B cell (primary cell): ENCODE results near the gene EFHD2. TPM values are rescaled to one million over a fixed set of nuclear protein-coding genes. Genes with fewer than 3 reads are reported as not detected.
"Not testable (repeated sequence)": the region's sequence is repeated elsewhere in the genome, so short reads cannot be mapped to it uniquely, and the experiment has no call there.

Experiments used
- ATAC-seq: fragments of 200-7000 bp; cut with Tn5 transposase; one replicate; pipeline ENCODE4 v1.10.0; 2021; ENCODE audit warnings: low read depth, mild to moderate bottlenecking, moderate number of reproducible peaks, moderate library complexity
- CTCF ChIA-PET: fragments of 350-600 bp; sonication (Branson Sonifier 250); formaldehyde crosslinking; loops from one replicate; lab custom pipeline; 2021; ENCODE audit warnings: antibody characterized with exemption, inconsistent platforms; lab: Charles Lee
- POLR2A ChIA-PET: fragments of 350-600 bp; sonication (Branson Sonifier 250); formaldehyde crosslinking; loops from one replicate; lab custom pipeline; 2021; ENCODE audit warnings: antibody characterized with exemption; lab: Charles Lee
- DNase-seq: peaks from one replicate; pipeline ENCODE4 v3.0.0; 2013
- H2AFZ ChIP-seq: 2 replicates; pipeline ENCODE4 v1.6.1; 2012; ENCODE audit warnings: mild to moderate bottlenecking, low read depth, low read length; ENCODE audit not compliant: insufficient read depth, poor library complexity, severe bottlenecking
- H3K27ac ChIP-seq, 2 donors: 1 replicate in 1 of 2; 2 replicates in 1 of 2; pipeline ENCODE4 v1.5.1; 2012 to 2013; ENCODE audit warnings: low read length in 2 of 2, mild to moderate bottlenecking in 2 of 2, moderate library complexity in 1 of 2
- H3K27me3 ChIP-seq, 4 experiments: fragments of 200-600 bp in 1 of 4; sonication (generic) in 1 of 4; replicated peaks in 1 of 4; 1 replicate in 2 of 4; 2 replicates in 2 of 4; pipeline versions ENCODE4 v1.6.1 to v1.7.0; 2013 to 2016; ENCODE audit warnings: low read length in 3 of 4, mild to moderate bottlenecking in 2 of 4, mixed read lengths in 1 of 4, moderate library complexity in 1 of 4; ENCODE audit not compliant: insufficient read depth in 4 of 4, control insufficient read depth in 3 of 4; ENCODE audit errors: control extremely low read depth in 1 of 4
- H3K36me3 ChIP-seq, 2 experiments: replicated peaks in 1 of 2; 1 replicate in 1 of 2; 2 replicates in 1 of 2; pipeline versions ENCODE4 v1.6.1 to v1.7.1; 2013; ENCODE audit warnings: low read length in 1 of 2; ENCODE audit not compliant: insufficient read depth in 2 of 2, control insufficient read depth in 1 of 2; ENCODE audit errors: control extremely low read depth in 1 of 2, extremely low read depth in 1 of 2
- H3K4me1 ChIP-seq, 2 donors: fragments of 200-600 bp in 1 of 2; sonication (generic) in 1 of 2; 1 replicate in 1 of 2; 2 replicates in 1 of 2; pipeline versions ENCODE4 v1.5.1 to v1.6.1; 2013 to 2017; ENCODE audit warnings: low read length in 2 of 2; ENCODE audit not compliant: control insufficient read depth in 2 of 2, insufficient read depth in 2 of 2
- H3K4me2 ChIP-seq: replicated peaks from 2 replicates; pipeline ENCODE3; 2012; ENCODE audit warnings: mild to moderate bottlenecking, low read depth, low read length; ENCODE audit not compliant: poor library complexity, severe bottlenecking
- H3K4me3 ChIP-seq, 5 experiments: fragments of 200-600 bp in 1 of 5; sonication (generic) in 1 of 5; 1 replicate in 3 of 5; 2 replicates in 2 of 5; pipeline versions ENCODE4 v1.5.1 to v1.7.0; 2011 to 2016; ENCODE audit warnings: low read length in 4 of 5, mild to moderate bottlenecking in 4 of 5, low read depth in 2 of 5, control low read depth in 1 of 5, moderate library complexity in 1 of 5; ENCODE audit not compliant: insufficient read depth in 1 of 5; ENCODE audit errors: control extremely low read depth in 1 of 5, extremely low read depth in 1 of 5
- H3K79me2 ChIP-seq: fragments of 200-600 bp; sonication (generic); one replicate; pipeline ENCODE4 v1.6.0; 2016; ENCODE audit warnings: low read length; ENCODE audit not compliant: control insufficient read depth, insufficient read depth
- H3K9ac ChIP-seq: fragments of 200-600 bp; sonication (generic); 2 replicates; pipeline ENCODE4 v1.6.1; 2017; ENCODE audit warnings: mild to moderate bottlenecking, low read length, moderate library complexity
- H3K9me3 ChIP-seq, 3 donors: one replicate each; pipeline versions ENCODE4 v1.6.1 to v1.7.1; 2013; ENCODE audit warnings: low read length in 2 of 3; ENCODE audit not compliant: control insufficient read depth in 2 of 3, insufficient read depth in 1 of 3; ENCODE audit errors: control extremely low read depth in 1 of 3
- H4K20me1 ChIP-seq: 2 replicates; pipeline ENCODE4 v1.6.0; 2012; ENCODE audit warnings: mild to moderate bottlenecking, low read length; ENCODE audit not compliant: insufficient read depth, control insufficient read depth, poor library complexity, severe bottlenecking
- H3K27ac Mint-ChIP-seq: one replicate; pipeline ENCODE4 v1.8.0; 2021; ENCODE audit warnings: mixed read lengths
- H3K27me3 Mint-ChIP-seq: one replicate; pipeline ENCODE4 v1.8.0; 2021; ENCODE audit warnings: mixed read lengths
- H3K4me1 Mint-ChIP-seq: one replicate; pipeline ENCODE4 v1.8.0; 2021; ENCODE audit warnings: mixed read lengths
- H3K4me3 Mint-ChIP-seq: one replicate; pipeline ENCODE4 v1.8.0; 2021; ENCODE audit warnings: mixed read lengths
- H3K9me3 Mint-ChIP-seq: one replicate; pipeline ENCODE4 v1.8.0; 2022; ENCODE audit warnings: mixed read lengths; ENCODE audit not compliant: insufficient read depth
- WGBS: methylation state at CpG from one replicate; pipeline ENCODE4 v1.1.5; 2013; ENCODE audit warnings: missing lambda C conversion rate; ENCODE audit not compliant: insufficient coverage; 5-methylcytosine and 5-hydroxymethylcytosine counted together
- intact Hi-C: fragments of 100-400 bp; cut with micrococcal nuclease; formaldehyde crosslinking; loops from one replicate; pipeline ENCODE4 v1.10.0; 2022
- polyA plus RNA-seq: library from polyadenylated mRNA; depleted of rRNA; stranded (reverse); fragments of >200 nt; gene quantifications from 2 replicates; pipeline ENCODE4 v1.2.3, GENCODE V29; 2012
- total RNA-seq, 2 donors: library from RNA; stranded (reverse); fragments of 120-200 nt in 1 of 2; gene quantifications; 1 replicate in 1 of 2; 2 replicates in 1 of 2; pipeline versions ENCODE4 v1.2.3 to v1.2.4, GENCODE V29; 2013 to 2022

The EFHD2 gene
- total and polyA plus RNA-seq, 2 donors (not counting 1 experiment from before 2014, with no cell fraction given) = 39.3 to 67.2 TPM

DNA sequence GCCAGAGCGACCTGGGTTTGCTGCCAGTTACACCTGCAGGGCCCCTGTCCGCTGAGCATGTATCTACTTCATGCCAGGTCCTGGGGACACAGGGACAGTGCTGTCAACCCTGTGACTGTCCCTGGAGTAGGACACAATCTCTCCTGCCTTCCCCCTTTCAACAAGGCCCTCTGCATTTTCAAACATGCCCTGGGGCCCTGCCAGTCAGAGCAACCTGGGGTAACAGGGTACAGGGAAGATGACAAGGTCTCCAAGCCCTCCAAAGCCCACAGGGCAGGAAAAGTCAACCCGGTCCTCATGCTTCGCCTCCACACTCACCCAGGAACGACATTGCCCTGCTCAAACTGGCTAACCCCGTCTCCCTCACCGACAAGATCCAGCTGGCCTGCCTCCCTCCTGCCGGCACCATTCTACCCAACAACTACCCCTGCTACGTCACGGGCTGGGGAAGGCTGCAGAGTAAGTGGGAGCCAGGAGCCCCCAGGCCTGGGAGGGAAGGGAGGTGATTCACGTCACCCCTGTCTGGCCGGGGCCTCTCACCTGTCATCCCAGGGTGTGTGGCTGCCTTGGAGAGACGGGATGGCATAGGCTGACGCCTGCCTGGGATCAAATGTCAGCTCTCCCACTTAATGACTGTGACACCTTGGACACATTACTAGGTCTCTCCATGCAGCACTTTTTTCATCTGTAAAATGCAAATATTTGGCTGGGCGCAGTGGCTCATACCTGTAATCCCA is 53.5 kb downstream of the EFHD2 start:
- H3K4me2 ChIP-seq, POLR2A ChIA-PET, H3K79me2 ChIP-seq, H3K9me3 ChIP-seq, H3K4me1 Mint-ChIP-seq, H2AFZ ChIP-seq, H3K4me3 Mint-ChIP-seq, DNase-seq, CTCF ChIA-PET, H3K9me3 Mint-ChIP-seq, H3K9ac ChIP-seq, intact Hi-C loops, H3K27me3 ChIP-seq, H4K20me1 ChIP-seq, H3K27ac Mint-ChIP-seq, H3K4me3 ChIP-seq, ATAC-seq, H3K4me1 ChIP-seq, H3K27ac ChIP-seq, H3K36me3 ChIP-seq: not testable (repeated sequence)
- H3K27me3 Mint-ChIP-seq = peaks cover 13% of the 10 kb centered on the region
- 91% methylated on average over 9 of the region's 15 CpGs for WGBS

DNA sequence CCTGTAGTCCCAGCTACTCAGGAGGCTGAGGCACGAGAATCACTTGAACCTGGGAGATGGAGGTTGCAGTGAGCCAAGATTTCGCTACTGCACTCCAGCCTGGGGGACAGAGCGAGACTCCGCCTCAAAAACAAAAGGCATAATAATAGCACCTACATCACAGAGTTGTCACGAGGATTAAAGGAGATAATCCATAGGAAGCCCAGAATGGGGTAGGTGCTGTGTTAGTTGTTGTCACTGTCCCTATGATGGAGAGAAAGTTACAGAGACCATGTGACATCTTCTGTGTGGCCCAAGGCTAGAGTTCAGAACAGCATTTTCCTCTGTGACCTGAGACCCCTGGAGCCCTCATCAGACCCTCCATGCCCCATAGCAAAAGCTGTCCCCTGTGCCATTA is 54.2 kb downstream of the EFHD2 start:
- peaks cover 13% of the 10 kb centered on the region for H3K27me3 Mint-ChIP-seq
- H3K27ac Mint-ChIP-seq, H3K4me3 ChIP-seq, H3K27me3 ChIP-seq, H3K4me2 ChIP-seq, H3K4me1 Mint-ChIP-seq, DNase-seq, H3K9me3 ChIP-seq, H3K9me3 Mint-ChIP-seq, H3K9ac ChIP-seq, H3K4me3 Mint-ChIP-seq, H3K36me3 ChIP-seq, H3K4me1 ChIP-seq, H4K20me1 ChIP-seq, CTCF ChIA-PET, intact Hi-C loops, H3K79me2 ChIP-seq, H2AFZ ChIP-seq, H3K27ac ChIP-seq, ATAC-seq, POLR2A ChIA-PET: not testable (repeated sequence)
- WGBS = 86% methylated on average over 2 of the region's 5 CpGs
